H9 (cell line): ENCODE data around the gene VPS29. TPM values are rescaled to one million over a fixed set of nuclear protein-coding genes. Genes with fewer than 3 reads are reported as not detected.

Source experiments
- DNase-seq: peaks from one replicate; pipeline ENCODE4 v3.0.0-alpha.2; 2017
- H2AFZ ChIP-seq: one replicate; pipeline ENCODE4 v1.6.1; 2013; ENCODE audit warnings: mild to moderate bottlenecking, low read length, control low read depth, moderate library complexity
- H2AK5ac ChIP-seq: 2 replicates; pipeline ENCODE4 v1.6.1; 2013; ENCODE audit warnings: low read length, control low read depth, mixed read lengths; ENCODE audit not compliant: insufficient read length
- H2BK120ac ChIP-seq: one replicate; pipeline ENCODE4 v1.6.1; 2013; ENCODE audit warnings: low read depth, mild to moderate bottlenecking, low read length, control low read depth, inconsistent platforms; ENCODE audit not compliant: poor library complexity, severe bottlenecking
- H2BK12ac ChIP-seq: 2 replicates; pipeline ENCODE4 v1.6.1; 2013; ENCODE audit warnings: low read length, control low read depth, mixed read lengths, low read depth; ENCODE audit not compliant: insufficient read length
- H2BK15ac ChIP-seq: 2 replicates; pipeline ENCODE4 v1.6.1; 2013; ENCODE audit warnings: low read depth, low read length, control low read depth
- H2BK20ac ChIP-seq: one replicate; pipeline ENCODE4 v1.6.1; 2013; ENCODE audit warnings: low read depth, mild to moderate bottlenecking, low read length, control low read depth, inconsistent platforms; ENCODE audit not compliant: poor library complexity, severe bottlenecking
- H2BK5ac ChIP-seq: 2 replicates; pipeline ENCODE4 v1.6.1; 2013; ENCODE audit warnings: low read length, control low read depth, mixed read lengths; ENCODE audit not compliant: insufficient read length
- H3K14ac ChIP-seq: 2 replicates; pipeline ENCODE4 v1.6.1; 2013; ENCODE audit warnings: low read length, control low read depth; ENCODE audit not compliant: insufficient read depth
- H3K18ac ChIP-seq: 2 replicates; pipeline ENCODE4 v1.6.1; 2013; ENCODE audit warnings: low read depth, mild to moderate bottlenecking, mixed read lengths, low read length, control low read depth; ENCODE audit not compliant: insufficient read length
- H3K23ac ChIP-seq: 2 replicates; pipeline ENCODE4 v1.6.1; 2013; ENCODE audit warnings: low read length, control low read depth, mixed read lengths, low read depth; ENCODE audit not compliant: insufficient read length
- H3K23me2 ChIP-seq: 2 replicates; pipeline ENCODE4 v1.6.1; 2013; ENCODE audit warnings: low read depth, mild to moderate bottlenecking, mixed read lengths, low read length, control low read depth; ENCODE audit not compliant: insufficient read length, poor library complexity, severe bottlenecking
- H3K27ac ChIP-seq: 2 replicates; pipeline ENCODE4 v1.5.1; 2013; ENCODE audit warnings: low read length, control low read depth, mixed read lengths, low read depth; ENCODE audit not compliant: insufficient read length
- H3K27me3 ChIP-seq: 2 replicates; pipeline ENCODE4 v1.6.1; 2013; ENCODE audit warnings: low read length, control low read depth, inconsistent platforms; ENCODE audit not compliant: insufficient read depth
- H3K4ac ChIP-seq: 2 replicates; pipeline ENCODE4 v1.6.1; 2013; ENCODE audit warnings: low read depth, mild to moderate bottlenecking, control low read depth, inconsistent platforms, low read length, moderate library complexity
- H3K4me1 ChIP-seq: 2 replicates; pipeline ENCODE4 v1.6.1; 2013; ENCODE audit warnings: low read length, control low read depth, inconsistent platforms; ENCODE audit not compliant: insufficient read depth
- H3K4me2 ChIP-seq: 2 replicates; pipeline ENCODE4 v1.6.1; 2013; ENCODE audit warnings: low read length, control low read depth, mixed read lengths; ENCODE audit not compliant: insufficient read length, insufficient read depth
- H3K56ac ChIP-seq: 2 replicates; pipeline ENCODE4 v1.6.1; 2013; ENCODE audit warnings: low read depth, mild to moderate bottlenecking, mixed read lengths, low read length, control low read depth; ENCODE audit not compliant: insufficient read length
- H3K79me1 ChIP-seq: 2 replicates; pipeline ENCODE4 v1.6.1; 2013; ENCODE audit warnings: low read depth, mild to moderate bottlenecking, moderate library complexity, low read length, control low read depth, inconsistent platforms; ENCODE audit not compliant: insufficient read depth, poor library complexity, severe bottlenecking
- H3K79me2 ChIP-seq: 2 replicates; pipeline ENCODE4 v1.6.1; 2013; ENCODE audit warnings: low read length, control low read depth, inconsistent platforms; ENCODE audit not compliant: insufficient read depth
- H3K9ac ChIP-seq: 2 replicates; pipeline ENCODE4 v1.6.1; 2013; ENCODE audit warnings: low read length, control low read depth, mixed read lengths; ENCODE audit not compliant: insufficient read length; ENCODE audit errors: extremely low read depth
- H3K9me3 ChIP-seq: one replicate; pipeline ENCODE4 v1.6.1; 2013; ENCODE audit warnings: low read depth, low read length, inconsistent platforms; ENCODE audit not compliant: control insufficient read depth
- H3T11ph ChIP-seq: one replicate; pipeline ENCODE4 v1.6.1; 2013; ENCODE audit warnings: mild to moderate bottlenecking, low read length, control low read depth, inconsistent platforms
- H4K20me1 ChIP-seq: one replicate; pipeline ENCODE4 v1.6.1; 2013; ENCODE audit not compliant: control insufficient read depth, insufficient read length, insufficient read depth
- H4K5ac ChIP-seq: 2 replicates; pipeline ENCODE4 v1.6.1; 2013; ENCODE audit warnings: low read depth, mild to moderate bottlenecking, mixed read lengths, low read length, control low read depth; ENCODE audit not compliant: insufficient read length
- H4K8ac ChIP-seq: replicated peaks from 2 replicates; pipeline ENCODE4 v1.6.1; 2013; ENCODE audit warnings: low read length, control low read depth, mixed read lengths, low read depth; ENCODE audit not compliant: insufficient read length
- H4K91ac ChIP-seq: 2 replicates; pipeline ENCODE4 v1.6.1; 2013; ENCODE audit warnings: low read depth, mild to moderate bottlenecking, moderate library complexity, mixed read lengths, low read length, control low read depth; ENCODE audit not compliant: insufficient read length
- H3K27ac Mint-ChIP-seq, 3 experiments: 2 replicates in 2 of 3; 3 replicates in 1 of 3; pipeline ENCODE4 v1.8.0; 2020 to 2021; ENCODE audit warnings: mixed read lengths in 3 of 3, mild to moderate bottlenecking in 1 of 3, moderate library complexity in 1 of 3
- H3K27me3 Mint-ChIP-seq: 2 replicates; pipeline ENCODE4 v1.8.0; 2021; ENCODE audit warnings: low read depth, mild to moderate bottlenecking, moderate library complexity, mixed read lengths
- H3K36me3 Mint-ChIP-seq, 3 experiments: 2 replicates in 2 of 3; 3 replicates in 1 of 3; pipeline ENCODE4 v1.8.0; 2020 to 2021; ENCODE audit warnings: low read depth in 3 of 3, mixed read lengths in 3 of 3; ENCODE audit not compliant: insufficient read depth in 1 of 3
- H3K4me1 Mint-ChIP-seq, 2 experiments: 2 replicates each; pipeline ENCODE4 v1.8.0; 2020; ENCODE audit warnings: mixed read lengths in 2 of 2
- H3K4me3 Mint-ChIP-seq, 2 experiments: 2 replicates in 1 of 2; 3 replicates in 1 of 2; pipeline ENCODE4 v1.8.0; 2020 to 2021; ENCODE audit warnings: mild to moderate bottlenecking in 2 of 2, mixed read lengths in 2 of 2, moderate library complexity in 1 of 2
- H3K9me3 Mint-ChIP-seq, 2 experiments: 2 replicates in 1 of 2; 3 replicates in 1 of 2; pipeline ENCODE4 v1.8.0; 2020; ENCODE audit warnings: mild to moderate bottlenecking in 2 of 2, mixed read lengths in 2 of 2, moderate library complexity in 1 of 2
- WGBS: extraction: QIAGEN DNeasy Blood & Tissue Kit; methylation state at CpG from one replicate; pipeline ENCODE4 v1.1.7; 2013; ENCODE audit warnings: missing lambda C conversion rate, low lambda C conversion rate, mixed read lengths; ENCODE audit not compliant: insufficient read length; ENCODE audit errors: extremely low coverage; 5-methylcytosine and 5-hydroxymethylcytosine counted together
- total RNA-seq: library from RNA; stranded (reverse); gene quantifications from 2 replicates; pipeline ENCODE4 v1.2.1, GENCODE V29; 2021
- TF ChIP-seq, protein P1 (sequence below): fragments of 200-600 bp; sonication (generic); conservative IDR thresholded peaks from 3 replicates; pipeline ENCODE4 v1.8.0; 2021; ENCODE audit warnings: antibody characterized with exemption, mild to moderate bottlenecking

The VPS29 gene
- total RNA-seq, 1 experiment from 2014 or later: 81.5 TPM

DNA sequence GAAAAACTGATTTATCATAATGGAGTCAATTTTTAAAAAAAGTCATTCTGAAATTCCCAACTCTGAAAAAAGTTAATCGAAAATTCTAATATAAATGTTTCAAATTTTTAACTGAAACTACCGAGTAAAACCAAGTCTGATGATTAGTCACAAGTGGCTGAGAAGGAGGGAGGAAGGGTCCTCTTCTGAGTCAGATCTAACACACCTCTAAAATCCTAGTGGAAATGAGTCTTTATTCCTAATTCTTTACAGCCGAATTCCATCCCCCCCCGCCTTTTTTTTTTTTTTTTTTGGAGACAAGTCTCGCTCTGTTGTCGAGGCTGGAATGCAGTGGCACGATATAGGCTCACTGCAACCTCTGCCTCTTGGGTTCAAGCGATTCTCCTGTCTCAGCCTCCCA is 38.1 kb upstream of the VPS29 start:
- Histone ChIP-seq H3K23ac (no peak overlapping the region), H2BK12ac (no peak overlapping the region), H4K91ac (no peak overlapping the region), H2BK20ac (no peak overlapping the region), H3K79me1 (no peaks in the 10 kb centered on the region), H3K9ac (no peak overlapping the region), H4K8ac (no peak overlapping the region), H4K20me1 (no peaks in the 10 kb centered on the region), H3K56ac (no peak overlapping the region), H3K9me3 (no peaks in the 10 kb centered on the region), H3K27me3 (no peaks in the 10 kb centered on the region), H3K23me2 (no peaks in the 10 kb centered on the region), H3K14ac (no peak overlapping the region), H3K4me2 (no peak overlapping the region), H3K79me2 (no peaks in the 10 kb centered on the region; the same call in 1 of the 2 replicates), H3K18ac (no peak overlapping the region), H3K4ac (no peak overlapping the region), H2AFZ (no peak overlapping the region), H2BK15ac (no peak overlapping the region), H4K5ac (no peak overlapping the region), H2BK120ac (no peak overlapping the region), H2BK5ac (no peak overlapping the region), H2AK5ac (no peak overlapping the region), H3K4me1 (no peaks in the 10 kb centered on the region), H3T11ph (no peak overlapping the region), H3K27ac (no peak overlapping the region)
- TF ChIP-seq, protein P1, sequence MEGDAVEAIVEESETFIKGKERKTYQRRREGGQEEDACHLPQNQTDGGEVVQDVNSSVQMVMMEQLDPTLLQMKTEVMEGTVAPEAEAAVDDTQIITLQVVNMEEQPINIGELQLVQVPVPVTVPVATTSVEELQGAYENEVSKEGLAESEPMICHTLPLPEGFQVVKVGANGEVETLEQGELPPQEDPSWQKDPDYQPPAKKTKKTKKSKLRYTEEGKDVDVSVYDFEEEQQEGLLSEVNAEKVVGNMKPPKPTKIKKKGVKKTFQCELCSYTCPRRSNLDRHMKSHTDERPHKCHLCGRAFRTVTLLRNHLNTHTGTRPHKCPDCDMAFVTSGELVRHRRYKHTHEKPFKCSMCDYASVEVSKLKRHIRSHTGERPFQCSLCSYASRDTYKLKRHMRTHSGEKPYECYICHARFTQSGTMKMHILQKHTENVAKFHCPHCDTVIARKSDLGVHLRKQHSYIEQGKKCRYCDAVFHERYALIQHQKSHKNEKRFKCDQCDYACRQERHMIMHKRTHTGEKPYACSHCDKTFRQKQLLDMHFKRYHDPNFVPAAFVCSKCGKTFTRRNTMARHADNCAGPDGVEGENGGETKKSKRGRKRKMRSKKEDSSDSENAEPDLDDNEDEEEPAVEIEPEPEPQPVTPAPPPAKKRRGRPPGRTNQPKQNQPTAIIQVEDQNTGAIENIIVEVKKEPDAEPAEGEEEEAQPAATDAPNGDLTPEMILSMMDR: no peak
- no peak for DNase-seq
- Mint-ChIP-seq H3K27ac (peak overlapping the region in 1 of 3 experiments; percentile 66; a peak in 1 of 7 replicates), H3K36me3 (peaks cover 6 to 52% (median 33%) of the 10 kb centered on the region in 3 experiments; a peak in 6 of 7 replicates), H3K4me1 (peaks cover 0 to 6% of the 10 kb centered on the region in 2 experiments; a peak in 1 of 4 replicates), H3K9me3 (no peaks in the 10 kb centered on the region), H3K27me3 (no peaks in the 10 kb centered on the region), H3K4me3 (no peak overlapping the region)
- WGBS: no CpG with 5 or more reads among the region's 8 CpGs
